ENCODE measurements around the gene OTUD5. TPM values are rescaled to one million over a fixed set of nuclear protein-coding genes. Genes with fewer than 3 reads are reported as not detected.

Gene OTUD5
- total and polyA plus RNA-seq, 2 of the 13 experiments (the other 11 are each of a cell fraction or from before 2014, with no cell fraction given), result 18.4 to 42.2 TPM

- TF ChIP-seq ZBTB20 (CRISPR knock-in tag; IDR thresholded peaks at IDR 0.05; ENCODE audit: borderline replicate concordance, low read depth) (no peak), ZNF770 (CRISPR knock-in tag; IDR thresholded peaks at IDR 0.05) (peak; percentile 39; the same call in 1 of the 2 replicates), ZNF484 (CRISPR knock-in tag; IDR thresholded peaks at IDR 0.05; ENCODE audit: borderline replicate concordance, low read depth) (no peak), ZGPAT (CRISPR knock-in tag; IDR thresholded peaks at IDR 0.05) (0 out of 2 replicates have a peak, but pooled peaks have one; percentile 49), POLR2AphosphoS5 (IDR thresholded peaks at IDR 0.05; ENCODE audit: low read depth, low read length) (peak; percentile 43), KLF11 (CRISPR knock-in tag; IDR thresholded peaks at IDR 0.05) (no peak), PAWR (CRISPR knock-in tag; IDR thresholded peaks at IDR 0.05; ENCODE audit: borderline replicate concordance) (no peak), IKZF1 (IDR thresholded peaks at IDR 0.05) (no peak), PATZ1 (CRISPR knock-in tag; IDR thresholded peaks at IDR 0.05) (0 out of 2 replicates have a peak, but pooled peaks have one; percentile 16), HOXA3 (CRISPR knock-in tag; IDR thresholded peaks at IDR 0.05) (peak; percentile 43), IKZF4 (CRISPR knock-in tag; IDR thresholded peaks at IDR 0.05; ENCODE audit: borderline replicate concordance, low read depth, not compliant biosample characterization) (no peak), ZNF263 (CRISPR knock-in tag; IDR thresholded peaks at IDR 0.05) (no peak), UBTF (CRISPR knock-in tag; IDR thresholded peaks at IDR 0.05) (peak; percentile 52), AGO2 (optimal IDR thresholded peaks at IDR 0.05; ENCODE audit: low read depth, low read length) (peak; percentile 88)
Observed at GRCh38 chrX:48891402-48892288, 65.8 kb downstream of the OTUD5 start (continued).
